Liver (tissue), 9 donors: Measurements from ENCODE around the gene NOL9. TPM values are rescaled to one million over a fixed set of nuclear protein-coding genes. Genes with fewer than 3 reads are reported as not detected.

Source experiments
- DNase-seq: peaks from one replicate; pipeline ENCODE4 v3.0.0-alpha.2; 2017; ENCODE audit warnings: low spot score
- H3K27ac ChIP-seq, 2 donors: one replicate each; pipeline ENCODE4 v1.7.0; 2013; ENCODE audit warnings: inconsistent platforms in 2 of 2, low read length in 2 of 2, control low read depth in 1 of 2, low read depth in 1 of 2, mild to moderate bottlenecking in 1 of 2
- H3K27me3 ChIP-seq, 4 donors: one replicate each; pipeline versions ENCODE4 v1.6.1 to v1.7.0; 2013; ENCODE audit warnings: low read length in 3 of 4, inconsistent platforms in 1 of 4, mild to moderate bottlenecking in 1 of 4, moderate library complexity in 1 of 4; ENCODE audit not compliant: control insufficient read depth in 4 of 4, insufficient read depth in 4 of 4
- H3K36me3 ChIP-seq, 4 donors: one replicate each; pipeline versions ENCODE4 v1.6.1 to v1.7.0; 2013; ENCODE audit warnings: low read length in 3 of 4, mild to moderate bottlenecking in 3 of 4, low read depth in 1 of 4, moderate library complexity in 1 of 4; ENCODE audit not compliant: control insufficient read depth in 4 of 4, insufficient read depth in 3 of 4
- H3K4me1 ChIP-seq, 4 donors: one replicate each; pipeline versions ENCODE4 v1.6.1 to v1.7.0; 2013; ENCODE audit warnings: low read length in 3 of 4, mild to moderate bottlenecking in 3 of 4, moderate library complexity in 1 of 4; ENCODE audit not compliant: control insufficient read depth in 4 of 4, insufficient read depth in 4 of 4
- H3K4me3 ChIP-seq, 3 donors: one replicate each; pipeline versions ENCODE4 v1.6.1 to v1.7.0; 2013; ENCODE audit warnings: low read length in 3 of 3, control low read depth in 1 of 3, low read depth in 1 of 3, mild to moderate bottlenecking in 1 of 3
- H3K9ac ChIP-seq, 2 donors: one replicate each; pipeline ENCODE4 v1.7.0; 2013; ENCODE audit warnings: low read length in 2 of 2, mild to moderate bottlenecking in 2 of 2, moderate library complexity in 2 of 2, control low read depth in 1 of 2, low read depth in 1 of 2
- H3K9me3 ChIP-seq, 4 donors: one replicate each; pipeline versions ENCODE4 v1.6.1 to v1.7.0; 2013; ENCODE audit warnings: low read length in 3 of 4; ENCODE audit not compliant: control insufficient read depth in 4 of 4
- EGR1 ChIP-seq, 2 donors: IDR thresholded peaks; 2 replicates each; pipeline ENCODE4 v1.6.1; 2016 to 2018; ENCODE audit warnings: antibody characterized with exemption in 2 of 2, low read depth in 2 of 2
- FOXA1 ChIP-seq: IDR thresholded peaks from 2 replicates; pipeline ENCODE4 v1.6.1; 2016; ENCODE audit warnings: antibody characterized with exemption
- FOXA2 ChIP-seq: IDR thresholded peaks from 2 replicates; pipeline ENCODE4 v1.6.1; 2016; ENCODE audit warnings: antibody characterized with exemption
- HNF4A ChIP-seq, 2 donors: conservative IDR thresholded peaks; 2 replicates each; pipeline ENCODE4 v1.6.1; 2016; ENCODE audit warnings: antibody characterized with exemption in 2 of 2, mild to moderate bottlenecking in 2 of 2
- HNF4G ChIP-seq: IDR thresholded peaks from 2 replicates; pipeline ENCODE4 v1.6.1; 2016; ENCODE audit warnings: antibody characterized with exemption
- JUND ChIP-seq, 2 donors: IDR thresholded peaks; 2 replicates each; pipeline ENCODE4 v1.6.1; 2016; ENCODE audit warnings: antibody characterized with exemption in 2 of 2
- NR2F2 ChIP-seq: IDR thresholded peaks from 2 replicates; pipeline ENCODE4 v1.6.1; 2016; ENCODE audit warnings: antibody characterized with exemption
- RAD21 ChIP-seq, 2 donors: IDR thresholded peaks; 2 replicates each; pipeline ENCODE4 v1.6.1; 2016; ENCODE audit warnings: antibody characterized with exemption in 2 of 2, mild to moderate bottlenecking in 2 of 2
- RXRA ChIP-seq, 2 donors: IDR thresholded peaks; 2 replicates each; pipeline ENCODE4 v1.6.1; 2017 to 2018; ENCODE audit warnings: antibody characterized with exemption in 2 of 2, mild to moderate bottlenecking in 1 of 2
- SP1 ChIP-seq: IDR thresholded peaks from 2 replicates; pipeline ENCODE4 v1.6.1; 2018; ENCODE audit warnings: antibody characterized with exemption, mild to moderate bottlenecking
- TAF1 ChIP-seq: conservative IDR thresholded peaks from 2 replicates; pipeline ENCODE4 v1.6.1; 2016; ENCODE audit warnings: antibody characterized with exemption, mild to moderate bottlenecking
- YY1 ChIP-seq: IDR thresholded peaks from 2 replicates; pipeline ENCODE4 v1.6.1; 2016; ENCODE audit warnings: antibody characterized with exemption, mild to moderate bottlenecking
- whole genome bisulfite sequencing: extraction: QIAGEN DNeasy Blood & Tissue Kit; methylation state at CpG from one replicate; pipeline ENCODE4 v1.1.7; 2013; 5-methylcytosine and 5-hydroxymethylcytosine counted together
- polyA plus RNA-seq, 2 donors: library from polyadenylated mRNA; stranded (reverse) in 1 of 2; unstranded in 1 of 2; fragments of 200-250 nt in 1 of 2; fragments of >200 nt in 1 of 2; fragmentation: Nextera tagmentation in 1 of 2; extraction: Ambion mirVana in 1 of 2; gene quantifications; one replicate each; pipeline versions ENCODE4 v1.2.1 to v1.2.3, GENCODE V29; 2013 to 2015
- total RNA-seq, 2 donors: library from RNA; depleted of rRNA; stranded (reverse); fragments of >200 nt; gene quantifications; one replicate each; pipeline ENCODE4 v1.2.3, GENCODE V29; 2014
- TF ChIP-seq, protein P1 (sequence below): fragments of 150-350 bp; IDR thresholded peaks from 2 replicates; pipeline ENCODE4 v1.5.1; 2017; ENCODE audit warnings: improper control_type of control experiment, low read depth, low read length; ENCODE audit not compliant: missing input control
- TF ChIP-seq, protein P2 (sequence below): IDR thresholded peaks from 2 replicates; pipeline ENCODE4 v1.6.1; 2016; ENCODE audit warnings: antibody characterized with exemption
- TF ChIP-seq, protein P3 (sequence below): IDR thresholded peaks from 2 replicates; pipeline ENCODE4 v1.6.1; 2016; ENCODE audit warnings: antibody characterized with exemption
- donor health status: healthy.
- donor health status: healthy.
- donor health status: healthy.
- donor health status: healthy.
- donor health status: healthy.

The NOL9 gene
- total and polyA plus RNA-seq, 4 donors, result 2.1 to 15.1 (median 9.4) TPM

DNA sequence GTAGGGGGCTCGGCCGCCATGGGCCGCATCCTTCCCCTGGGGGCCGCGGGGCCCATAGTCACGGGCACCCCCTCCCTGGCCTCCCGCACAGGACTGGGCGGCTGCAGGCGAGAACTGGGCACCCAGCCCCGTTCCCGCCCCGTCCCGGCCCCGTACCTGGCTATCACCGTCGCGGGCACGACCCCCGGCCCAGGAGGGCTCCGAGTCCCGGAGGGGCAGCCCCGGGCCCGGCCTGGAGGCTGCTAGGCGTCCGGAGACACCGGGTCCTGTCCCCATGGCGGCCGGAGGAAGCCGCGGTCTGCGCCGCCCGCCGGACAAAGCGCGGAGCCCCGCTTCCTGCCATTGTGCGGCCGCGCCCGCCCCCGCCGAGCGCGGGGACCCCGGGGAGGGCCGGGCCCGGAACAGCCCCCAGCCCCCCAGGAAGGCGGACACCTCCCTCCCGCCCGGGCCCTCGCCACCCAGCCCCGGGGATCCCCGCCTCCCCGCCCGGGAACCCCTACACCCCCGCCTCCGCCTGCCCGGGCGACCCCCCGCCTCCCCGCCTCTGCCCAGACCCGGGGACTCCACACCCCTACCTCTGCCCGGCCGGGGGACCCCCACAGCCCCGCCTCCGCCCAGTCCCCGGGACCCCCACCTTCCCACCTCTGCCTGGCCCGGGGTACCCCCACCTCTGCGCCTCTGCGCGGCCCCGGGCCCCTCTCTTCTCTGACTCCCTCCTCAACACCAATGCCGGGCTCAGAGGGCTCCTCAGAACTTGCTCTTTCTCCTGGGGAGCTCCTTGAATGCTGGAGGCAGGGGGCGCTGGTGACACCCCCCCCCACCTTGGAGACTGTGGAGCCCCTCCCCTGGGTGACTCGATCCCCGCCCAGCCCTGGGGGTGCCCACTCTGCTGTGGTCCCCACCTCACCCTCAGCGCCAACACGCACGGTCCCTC, 68.9 kb downstream of the NOL9 start:
- H3K27ac ChIP-seq, result no peak overlapping the region
- 3% methylated on average over 80 of the region's 80 CpGs for WGBS
- TF ChIP-seq RXRA (IDR thresholded peaks at IDR 0.05) (no peak), FOXA2 (no peak), EGR1 (IDR thresholded peaks at IDR 0.05; ENCODE audit: low read depth in 2 of 2) (no peak)
- no peaks in the 10 kb centered on the region for H3K9me3 ChIP-seq
- peak overlapping the region in 1 of 3 donors; percentile 52 for H3K4me3 ChIP-seq
- peaks cover 3 to 18% (median 8%) of the 10 kb centered on the region in 4 donors for H3K4me1 ChIP-seq
- no peaks in the 10 kb centered on the region for H3K27me3 ChIP-seq
- no peaks in the 10 kb centered on the region for H3K36me3 ChIP-seq
- DNase-seq, result no peak
- H3K9ac ChIP-seq, result no peak overlapping the region

DNA sequence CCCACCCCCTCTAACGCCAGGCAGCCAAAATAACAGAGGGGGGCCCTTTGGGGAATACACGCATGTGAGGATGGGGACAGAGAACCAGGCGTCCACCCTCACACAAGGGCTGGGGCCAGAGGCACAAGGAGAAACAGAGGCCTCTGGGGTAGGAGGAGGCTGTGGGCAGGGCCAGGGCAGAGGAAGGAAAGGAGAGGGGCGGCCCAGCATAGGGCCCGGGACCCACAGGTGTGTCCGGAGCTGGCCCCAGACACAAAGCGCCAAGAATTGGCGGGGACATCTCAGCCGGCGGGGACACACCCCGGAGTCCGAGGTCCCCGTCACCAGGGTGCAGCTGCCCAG, 69.5 kb downstream of the NOL9 start:
- no peaks in the 10 kb centered on the region for H3K36me3 ChIP-seq
- peaks cover 0 to 12% (median 4%) of the 10 kb centered on the region in 4 donors for H3K4me1 ChIP-seq
- H3K9me3 ChIP-seq, result no peaks in the 10 kb centered on the region
- peak overlapping the region in 1 of 3 donors; percentile 52 for H3K4me3 ChIP-seq
- H3K27ac ChIP-seq, result no peak overlapping the region
- TF ChIP-seq, protein P1, sequence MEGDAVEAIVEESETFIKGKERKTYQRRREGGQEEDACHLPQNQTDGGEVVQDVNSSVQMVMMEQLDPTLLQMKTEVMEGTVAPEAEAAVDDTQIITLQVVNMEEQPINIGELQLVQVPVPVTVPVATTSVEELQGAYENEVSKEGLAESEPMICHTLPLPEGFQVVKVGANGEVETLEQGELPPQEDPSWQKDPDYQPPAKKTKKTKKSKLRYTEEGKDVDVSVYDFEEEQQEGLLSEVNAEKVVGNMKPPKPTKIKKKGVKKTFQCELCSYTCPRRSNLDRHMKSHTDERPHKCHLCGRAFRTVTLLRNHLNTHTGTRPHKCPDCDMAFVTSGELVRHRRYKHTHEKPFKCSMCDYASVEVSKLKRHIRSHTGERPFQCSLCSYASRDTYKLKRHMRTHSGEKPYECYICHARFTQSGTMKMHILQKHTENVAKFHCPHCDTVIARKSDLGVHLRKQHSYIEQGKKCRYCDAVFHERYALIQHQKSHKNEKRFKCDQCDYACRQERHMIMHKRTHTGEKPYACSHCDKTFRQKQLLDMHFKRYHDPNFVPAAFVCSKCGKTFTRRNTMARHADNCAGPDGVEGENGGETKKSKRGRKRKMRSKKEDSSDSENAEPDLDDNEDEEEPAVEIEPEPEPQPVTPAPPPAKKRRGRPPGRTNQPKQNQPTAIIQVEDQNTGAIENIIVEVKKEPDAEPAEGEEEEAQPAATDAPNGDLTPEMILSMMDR, result no peak
- TF ChIP-seq HNF4G (no peak), FOXA1 (no peak), SP1 (no peak), HNF4A (conservative IDR thresholded peaks at IDR 0.05) (no peak), TAF1 (no peak), NR2F2 (no peak), JUND (IDR thresholded peaks at IDR 0.05) (no peak), RAD21 (IDR thresholded peaks at IDR 0.05) (no peak), EGR1 (IDR thresholded peaks at IDR 0.05; ENCODE audit: low read depth in 2 of 2) (no peak), YY1 (no peak)
- TF ChIP-seq, protein P2, sequence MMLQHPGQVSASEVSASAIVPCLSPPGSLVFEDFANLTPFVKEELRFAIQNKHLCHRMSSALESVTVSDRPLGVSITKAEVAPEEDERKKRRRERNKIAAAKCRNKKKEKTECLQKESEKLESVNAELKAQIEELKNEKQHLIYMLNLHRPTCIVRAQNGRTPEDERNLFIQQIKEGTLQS, result no peak
- 28% methylated on average over 13 of the region's 13 CpGs for WGBS
- no peak overlapping the region for H3K9ac ChIP-seq
- DNase-seq, result no peak
- no peaks in the 10 kb centered on the region for H3K27me3 ChIP-seq

DNA sequence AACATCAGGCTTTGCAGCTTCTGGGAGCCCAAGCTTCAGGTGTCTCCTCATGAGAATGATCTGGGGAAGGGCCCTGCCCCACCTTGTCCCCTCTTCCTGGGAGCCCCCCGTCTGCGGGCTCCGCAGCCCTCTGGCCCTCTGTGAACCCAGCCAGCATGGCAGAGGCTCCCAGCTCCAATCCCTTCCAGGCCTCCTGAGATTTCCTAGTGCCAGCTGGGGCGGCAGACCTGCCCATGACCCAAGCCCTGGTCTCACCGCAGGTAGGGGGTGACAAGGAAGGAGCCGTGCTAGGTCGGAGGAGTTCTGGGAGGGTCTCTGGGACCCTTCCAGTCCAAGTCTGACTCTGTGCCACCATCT, 70.6 kb downstream of the NOL9 start:
- H3K27me3 ChIP-seq, result no peaks in the 10 kb centered on the region
- TF ChIP-seq, protein P2, result no peak
- TF ChIP-seq RAD21 (IDR thresholded peaks at IDR 0.05) (no peak), TAF1 (no peak), EGR1 (IDR thresholded peaks at IDR 0.05; ENCODE audit: low read depth in 2 of 2) (no peak), FOXA1 (no peak)
- TF ChIP-seq, protein P3, sequence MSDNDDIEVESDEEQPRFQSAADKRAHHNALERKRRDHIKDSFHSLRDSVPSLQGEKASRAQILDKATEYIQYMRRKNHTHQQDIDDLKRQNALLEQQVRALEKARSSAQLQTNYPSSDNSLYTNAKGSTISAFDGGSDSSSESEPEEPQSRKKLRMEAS, result no peak
- H3K4me1 ChIP-seq, result peaks cover 0 to 12% (median 4%) of the 10 kb centered on the region in 4 donors
- no peak overlapping the region for H3K9ac ChIP-seq
- DNase-seq, result no peak
- H3K4me3 ChIP-seq, result no peak overlapping the region
- H3K9me3 ChIP-seq, result no peaks in the 10 kb centered on the region
- WGBS, result 92% methylated on average over 7 of the region's 7 CpGs
- no peaks in the 10 kb centered on the region for H3K36me3 ChIP-seq
- no peak overlapping the region for H3K27ac ChIP-seq
